ENCODE data around the gene SLC35E2B.

The SLC35E2B gene

DNA sequence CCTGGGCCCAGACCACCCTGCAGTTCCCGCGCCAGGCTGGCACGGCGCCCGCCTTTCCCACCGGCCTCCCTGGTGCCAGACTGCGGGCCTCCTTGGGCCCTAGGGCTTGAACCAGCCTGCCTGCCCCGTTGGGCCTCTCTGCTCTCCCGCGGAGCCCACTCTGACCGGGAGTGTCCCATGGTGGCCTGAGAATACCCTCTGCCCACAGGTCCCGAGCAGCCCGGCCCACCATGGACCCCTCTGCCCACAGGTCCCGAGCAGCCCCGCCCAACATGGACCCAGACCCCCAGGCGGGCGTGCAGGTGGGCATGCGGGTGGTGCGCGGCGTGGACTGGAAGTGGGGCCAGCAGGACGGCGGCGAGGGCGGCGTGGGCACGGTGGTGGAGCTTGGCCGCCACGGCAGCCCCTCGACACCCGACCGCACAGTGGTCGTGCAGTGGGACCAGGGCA, 69.4 kb downstream of the SLC35E2B start:
- no peak for DNase-seq

DNA sequence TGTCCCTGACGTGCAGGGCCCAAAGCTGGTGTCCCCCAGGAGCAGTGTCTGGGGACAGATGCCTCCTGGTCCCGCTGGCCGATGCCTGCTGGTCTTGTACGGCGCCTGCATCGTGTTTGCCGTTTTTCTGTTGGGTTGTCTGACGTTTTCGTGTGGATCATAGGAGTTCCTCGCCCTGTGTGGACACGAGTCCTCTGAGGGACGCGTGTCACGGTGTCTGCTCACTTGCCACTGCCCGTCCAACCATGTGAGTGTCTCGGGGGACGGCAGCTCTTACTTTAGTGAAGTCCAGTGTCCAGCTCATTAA, 69.9 kb downstream of the SLC35E2B start:
- no peak for DNase-seq

- no peak for DNase-seq
Measured at GRCh38 chr1:1622010-1622787, 70.4 kb downstream of the SLC35E2B start.

DNA sequence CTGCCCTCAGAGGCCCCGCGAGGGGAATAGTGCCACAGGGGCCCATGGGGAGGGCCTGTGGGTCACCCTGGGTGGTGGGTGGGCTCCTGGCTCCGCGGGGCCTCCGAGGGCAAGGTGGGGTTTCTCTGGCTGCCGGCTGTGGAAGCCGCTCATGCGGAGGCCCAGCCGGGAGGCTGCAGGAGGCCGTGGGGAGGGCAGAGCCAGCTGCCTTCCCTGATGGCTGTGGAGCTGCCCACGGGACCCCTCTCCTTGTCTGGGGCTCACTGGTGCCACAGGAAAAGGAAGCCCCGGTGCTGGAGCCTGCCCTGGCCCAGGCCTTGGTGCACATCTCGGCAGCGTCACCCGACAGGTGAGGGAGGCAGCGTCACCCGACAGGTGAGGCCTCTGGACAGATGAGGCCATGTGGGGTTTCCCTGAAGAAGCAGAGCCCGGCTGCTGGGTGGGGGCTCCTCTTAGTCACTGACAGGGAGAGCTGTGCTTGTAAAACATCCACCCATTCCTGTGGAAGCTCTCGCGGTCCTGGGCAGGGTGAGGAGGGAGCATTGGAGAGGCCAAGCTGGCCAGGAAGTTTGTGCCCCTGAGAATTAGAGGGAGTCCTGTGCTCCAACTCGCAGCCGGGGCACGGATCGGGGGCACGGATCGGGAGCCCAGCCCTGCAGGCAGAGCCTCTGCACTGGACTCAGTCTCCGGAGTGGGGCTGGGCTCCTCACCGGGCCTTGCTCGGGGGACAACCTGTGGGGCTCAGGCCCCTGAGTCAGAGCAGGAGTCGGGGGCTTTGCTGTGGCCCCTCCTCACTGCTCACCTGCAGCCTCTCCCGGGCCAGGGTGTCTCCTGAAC, 71.2 kb downstream of the SLC35E2B start:
- DNase-seq, result no peak

- DNase-seq, result no peak
Measured at GRCh38 chr1:1620433-1621139, 72.0 kb downstream of the SLC35E2B start.

DNA sequence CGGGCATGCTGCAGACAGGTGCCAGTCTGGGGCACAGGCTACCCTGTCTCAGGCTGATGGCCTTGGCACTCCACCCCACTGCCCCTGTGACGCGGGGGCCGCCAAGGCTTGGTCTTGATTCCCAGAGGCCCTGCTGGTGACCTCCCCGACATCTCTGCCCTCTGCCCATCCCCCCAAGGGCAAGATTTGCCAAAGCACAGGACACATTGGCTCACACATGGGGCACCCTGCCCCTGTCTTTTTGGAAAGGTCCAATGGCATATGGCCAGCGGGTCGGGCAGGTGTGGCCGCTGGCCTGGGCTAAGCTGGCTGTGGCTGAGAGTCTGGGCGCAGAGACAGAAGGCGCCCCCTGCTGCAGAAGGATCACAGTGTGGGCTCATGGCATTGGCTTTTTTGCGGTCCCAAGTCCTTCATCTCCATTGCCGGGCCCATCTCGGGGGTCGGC, 72.7 kb downstream of the SLC35E2B start:
- DNase-seq, result no peak

GRCh38 chr1:1618396-1619068, 74.1 kb downstream of the SLC35E2B start:
- no peak for DNase-seq

- DNase-seq, result no peak
Measured at GRCh38 chr1:1617925-1618324, 74.7 kb downstream of the SLC35E2B start.

GRCh38 chr1:1617516-1617915, 75.1 kb downstream of the SLC35E2B start:
- DNase-seq, result no peak

DNA sequence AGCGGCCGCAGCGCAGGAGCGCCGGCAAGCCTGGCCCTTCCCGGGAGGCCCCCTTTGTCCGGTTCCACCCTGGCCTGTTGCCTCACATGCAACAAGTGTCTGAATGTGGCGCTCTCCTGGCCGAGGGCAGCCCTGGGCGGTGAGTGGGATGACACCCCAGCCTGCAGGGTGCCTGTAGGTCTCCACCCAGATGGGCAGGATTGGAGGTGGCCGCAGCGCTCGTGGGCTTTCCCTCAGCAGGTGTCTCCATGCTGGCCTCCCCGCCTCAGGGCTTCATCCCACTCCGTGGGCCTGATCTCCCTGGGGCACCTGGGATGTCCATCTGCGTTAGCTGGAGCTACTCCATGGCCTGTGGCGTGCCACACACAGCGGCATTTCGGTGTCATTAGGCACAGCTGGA, 75.8 kb downstream of the SLC35E2B start:
- no peak for DNase-seq

GRCh38 chr1:1616045-1616790, 76.4 kb downstream of the SLC35E2B start:
- peak; percentile 54 for DNase-seq

DNA sequence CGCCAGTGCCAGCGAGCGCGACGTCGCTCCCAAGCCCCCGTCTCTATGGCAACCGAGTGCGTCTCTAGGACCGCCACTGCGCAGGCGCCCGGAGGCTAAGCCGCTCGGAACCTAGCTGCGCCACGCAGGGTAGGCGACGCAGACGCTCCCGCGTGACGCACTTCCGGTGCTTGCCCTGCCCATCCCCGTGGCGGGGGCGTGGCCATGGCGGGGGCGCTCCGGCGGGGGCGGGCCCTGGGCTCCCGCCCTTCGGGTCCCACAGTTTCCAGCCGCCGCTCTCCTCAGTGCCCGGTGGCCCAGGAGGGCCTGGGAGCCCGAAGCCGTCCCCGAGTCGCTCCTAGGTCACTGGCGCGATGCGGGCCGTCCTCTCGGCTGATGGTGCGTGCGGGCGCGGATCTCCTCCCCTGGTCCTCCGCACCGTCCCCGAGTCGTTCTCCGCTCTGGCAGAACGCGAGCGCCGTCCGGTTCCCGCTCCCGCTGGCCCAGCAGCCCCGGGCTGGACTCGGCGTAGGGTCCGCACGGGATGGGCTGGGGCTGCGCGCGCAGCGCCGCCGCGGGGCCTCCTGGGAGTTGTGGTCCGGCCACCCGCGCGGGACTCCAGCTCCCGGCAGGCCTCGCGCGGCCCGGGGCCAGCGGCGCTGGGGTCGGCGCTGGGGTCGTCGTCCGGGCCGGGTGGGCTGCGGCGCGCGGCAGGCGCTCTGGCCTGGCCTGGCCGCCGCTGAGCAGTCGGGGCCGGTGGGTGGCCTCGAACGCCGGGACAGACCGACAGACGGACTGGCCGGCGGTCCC, 77.1 kb downstream of the SLC35E2B start, which contains the start of gene MIB2:
Gene MIB2, plus strand, starts transcription at position 245 of the 789 bp plus-strand sequence. CDS start 7,953 bp downstream, outside the sequence.
- peak; percentile 99 for DNase-seq

GRCh38 chr1:1614954-1615255, 77.7 kb downstream of the SLC35E2B start:
- no peak for DNase-seq

DNA sequence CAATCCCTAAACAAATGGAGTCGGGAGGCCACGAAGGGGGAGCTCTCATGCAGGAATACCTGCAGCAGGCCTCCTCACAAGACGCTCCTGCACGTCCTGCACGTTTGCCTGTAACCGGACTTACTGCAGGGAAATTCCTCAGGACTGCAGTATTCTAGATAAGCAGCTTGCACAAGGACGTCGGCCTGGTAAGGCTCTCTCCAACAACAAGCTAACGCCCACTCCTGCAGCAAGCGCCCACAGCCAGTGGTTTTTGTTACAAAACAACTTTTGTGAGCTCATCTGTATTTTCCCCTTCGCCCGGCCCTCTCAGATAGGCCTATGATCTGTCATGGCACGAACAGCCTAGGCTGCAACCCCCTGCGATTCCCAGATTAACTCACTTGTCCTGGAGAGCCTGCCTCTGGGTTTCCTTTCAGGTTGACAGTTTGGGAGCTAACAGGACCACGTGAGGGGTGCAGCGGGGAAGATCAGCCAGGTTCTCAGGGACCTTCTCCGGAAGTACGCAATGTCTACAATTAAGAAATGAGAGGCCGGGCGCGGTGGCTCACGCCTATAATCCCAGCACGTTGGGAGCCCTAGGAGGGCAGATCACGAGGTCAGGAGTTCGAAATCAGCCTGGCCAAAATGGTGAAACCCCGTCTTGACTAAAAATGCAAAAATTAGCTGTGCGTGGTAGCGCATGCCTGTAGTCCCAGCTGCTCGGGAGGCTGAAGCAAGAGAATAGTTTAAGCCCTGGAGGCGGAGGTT, 78.2 kb downstream of the SLC35E2B start:
- DNase-seq, result peak; percentile 74

GRCh38 chr1:1613509-1614082, 79.0 kb downstream of the SLC35E2B start:
- no peak for DNase-seq

- DNase-seq, result no peak
Measured at GRCh38 chr1:1612104-1612400, 80.5 kb downstream of the SLC35E2B start.

DNA sequence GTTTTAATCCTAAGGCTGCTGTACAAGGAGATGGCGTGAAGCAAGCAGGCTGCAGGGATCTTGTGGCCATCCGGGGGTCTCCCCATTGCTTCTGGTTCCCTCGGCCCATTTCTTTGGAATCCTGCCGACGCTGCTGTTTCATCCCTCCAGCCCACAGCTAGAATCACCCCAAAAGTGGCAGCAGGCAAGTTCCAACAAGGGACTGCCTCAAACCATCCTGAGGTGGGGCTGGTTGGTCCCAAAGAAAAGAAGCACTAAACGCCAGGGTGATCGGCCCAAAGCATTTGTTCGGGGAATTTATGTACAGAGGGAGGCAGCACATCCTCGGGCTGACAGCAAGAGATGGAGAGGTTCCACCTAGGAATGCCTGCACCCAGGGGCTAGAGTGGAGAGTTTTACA, 81.8 kb downstream of the SLC35E2B start:
- DNase-seq, result no peak

GRCh38 chr1:1609822-1610485, 82.6 kb downstream of the SLC35E2B start:
- no peak for DNase-seq
